Measurements from ENCODE around the gene PTPRN2.

DNA sequence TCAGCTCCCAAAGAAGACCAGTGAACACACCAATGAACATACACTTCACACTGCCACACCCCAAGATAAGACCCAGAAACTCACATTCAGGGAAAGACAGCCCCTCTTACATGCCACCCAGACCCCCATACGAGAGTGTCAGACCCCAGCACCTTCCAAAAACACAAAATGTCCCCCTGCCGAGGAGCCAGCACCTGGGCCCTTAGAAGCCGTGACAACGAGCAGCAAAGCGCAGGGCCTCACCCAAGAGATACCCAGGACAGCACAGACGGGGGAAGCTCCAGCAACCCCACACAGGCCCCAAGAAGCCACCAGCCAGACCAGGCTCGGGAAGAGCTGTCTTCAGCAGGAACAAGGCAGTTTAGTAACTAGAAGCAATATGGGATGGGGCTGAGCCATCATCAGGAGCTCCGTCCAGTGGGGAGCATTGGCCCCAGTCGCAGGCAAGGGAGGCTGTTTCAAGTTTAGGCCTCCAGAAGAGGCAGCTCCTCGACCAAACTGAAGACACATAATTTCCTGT is 243.6 kb downstream of the PTPRN2 start:
- TF ChIP-seq, protein P1, sequence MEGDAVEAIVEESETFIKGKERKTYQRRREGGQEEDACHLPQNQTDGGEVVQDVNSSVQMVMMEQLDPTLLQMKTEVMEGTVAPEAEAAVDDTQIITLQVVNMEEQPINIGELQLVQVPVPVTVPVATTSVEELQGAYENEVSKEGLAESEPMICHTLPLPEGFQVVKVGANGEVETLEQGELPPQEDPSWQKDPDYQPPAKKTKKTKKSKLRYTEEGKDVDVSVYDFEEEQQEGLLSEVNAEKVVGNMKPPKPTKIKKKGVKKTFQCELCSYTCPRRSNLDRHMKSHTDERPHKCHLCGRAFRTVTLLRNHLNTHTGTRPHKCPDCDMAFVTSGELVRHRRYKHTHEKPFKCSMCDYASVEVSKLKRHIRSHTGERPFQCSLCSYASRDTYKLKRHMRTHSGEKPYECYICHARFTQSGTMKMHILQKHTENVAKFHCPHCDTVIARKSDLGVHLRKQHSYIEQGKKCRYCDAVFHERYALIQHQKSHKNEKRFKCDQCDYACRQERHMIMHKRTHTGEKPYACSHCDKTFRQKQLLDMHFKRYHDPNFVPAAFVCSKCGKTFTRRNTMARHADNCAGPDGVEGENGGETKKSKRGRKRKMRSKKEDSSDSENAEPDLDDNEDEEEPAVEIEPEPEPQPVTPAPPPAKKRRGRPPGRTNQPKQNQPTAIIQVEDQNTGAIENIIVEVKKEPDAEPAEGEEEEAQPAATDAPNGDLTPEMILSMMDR (conservative IDR thresholded peaks at IDR 0.05 in 1 of 2, IDR thresholded peaks at IDR 0.05 in 1 of 2; ENCODE audit: extremely low read depth in 1 of 2, insufficient read depth in 1 of 2, low read depth in 1 of 2, low read length in 2 of 2) = no peak
- no peak for TF ChIP-seq EZH2 (IDR thresholded peaks at IDR 0.05; ENCODE audit: borderline replicate concordance, low read length)

All from mammary epithelial cell (primary cell).